Neuronal stem cell (in vitro differentiated cells): ENCODE data around the gene IRF2.

Experiments used
- DNase-seq: peaks from one replicate; pipeline ENCODE4 v3.0.0-alpha.2; 2013; ENCODE audit warnings: low spot score
- H2AFZ ChIP-seq: one replicate; pipeline ENCODE4 v1.6.1; 2013; ENCODE audit warnings: mild to moderate bottlenecking, low read length, inconsistent platforms
- H2AK5ac ChIP-seq: 2 replicates; pipeline ENCODE4 v1.6.1; 2013; ENCODE audit warnings: low read depth, mild to moderate bottlenecking, inconsistent platforms, low read length, moderate library complexity, mixed read lengths
- H2BK120ac ChIP-seq: 2 replicates; pipeline ENCODE4 v1.6.1; 2013; ENCODE audit warnings: low read depth, mild to moderate bottlenecking, inconsistent platforms, low read length, moderate library complexity, mixed read lengths
- H2BK12ac ChIP-seq: one replicate; pipeline ENCODE4 v1.6.1; 2013; ENCODE audit warnings: low read length, inconsistent platforms
- H2BK15ac ChIP-seq: 2 replicates; pipeline ENCODE4 v1.6.1; 2013; ENCODE audit warnings: mild to moderate bottlenecking, low read length, inconsistent platforms, mixed read lengths
- H2BK5ac ChIP-seq: one replicate; pipeline ENCODE4 v1.6.1; 2013; ENCODE audit warnings: inconsistent platforms, mild to moderate bottlenecking, low read length, moderate library complexity
- H3K14ac ChIP-seq: one replicate; pipeline ENCODE4 v1.6.1; 2013; ENCODE audit warnings: low read length, inconsistent platforms
- H3K18ac ChIP-seq: 2 replicates; pipeline ENCODE4 v1.6.1; 2013; ENCODE audit warnings: low read length, inconsistent platforms
- H3K23ac ChIP-seq: 2 replicates; pipeline ENCODE4 v1.6.1; 2013; ENCODE audit warnings: low read depth, mild to moderate bottlenecking, mixed read lengths, low read length, inconsistent platforms; ENCODE audit not compliant: poor library complexity
- H3K27ac ChIP-seq: replicated peaks from 3 replicates; pipeline ENCODE4 v1.5.1; 2013; ENCODE audit warnings: low read length, inconsistent platforms
- H3K27me3 ChIP-seq, 3 experiments: 2 replicates each; pipeline ENCODE4 v1.6.1; 2013; ENCODE audit warnings: low read length in 3 of 3, mild to moderate bottlenecking in 2 of 3, inconsistent platforms in 1 of 3, low read depth in 1 of 3, mixed read lengths in 1 of 3, moderate library complexity in 1 of 3; ENCODE audit not compliant: control insufficient read depth in 3 of 3, insufficient read depth in 3 of 3
- H3K36me3 ChIP-seq, 2 donors: replicated peaks in 1 of 2; 2 replicates each; pipeline ENCODE4 v1.6.1; 2013; ENCODE audit warnings: low read length in 2 of 2; ENCODE audit not compliant: control insufficient read depth in 2 of 2, insufficient read depth in 2 of 2
- H3K4ac ChIP-seq: 2 replicates; pipeline ENCODE4 v1.6.1; 2013; ENCODE audit warnings: inconsistent platforms, mild to moderate bottlenecking, low read length, moderate library complexity
- H3K4me1 ChIP-seq, 2 donors: 1 replicate in 1 of 2; 2 replicates in 1 of 2; pipeline ENCODE4 v1.6.1; 2013; ENCODE audit warnings: low read length in 2 of 2, low read depth in 1 of 2; ENCODE audit not compliant: control insufficient read depth in 2 of 2, insufficient read depth in 1 of 2
- H3K4me2 ChIP-seq: one replicate; pipeline ENCODE4 v1.6.1; 2013; ENCODE audit warnings: mild to moderate bottlenecking, low read length, inconsistent platforms; ENCODE audit not compliant: insufficient read depth, poor library complexity, severe bottlenecking
- H3K4me3 ChIP-seq, 2 donors: 2 replicates each; pipeline ENCODE4 v1.5.1; 2013; ENCODE audit warnings: low read length in 2 of 2, mild to moderate bottlenecking in 2 of 2, inconsistent platforms in 1 of 2, moderate library complexity in 1 of 2
- H3K79me1 ChIP-seq: one replicate; pipeline ENCODE4 v1.6.1; 2013; ENCODE audit warnings: low read depth, mild to moderate bottlenecking, inconsistent platforms, low read length, moderate library complexity
- H3K9ac ChIP-seq: one replicate; pipeline ENCODE4 v1.6.1; 2013; ENCODE audit warnings: mild to moderate bottlenecking, low read depth, low read length, inconsistent platforms; ENCODE audit not compliant: poor library complexity
- H3K9me3 ChIP-seq, 2 donors: replicated peaks in 1 of 2; 2 replicates each; pipeline versions ENCODE3 to v1.6.1; 2013; ENCODE audit warnings: low read length in 2 of 2, mild to moderate bottlenecking in 2 of 2, inconsistent platforms in 1 of 2, low read depth in 1 of 2, mixed read lengths in 1 of 2, moderate library complexity in 1 of 2; ENCODE audit not compliant: control insufficient read depth in 2 of 2, insufficient read depth in 1 of 2
- H4K8ac ChIP-seq: one replicate; pipeline ENCODE4 v1.6.1; 2013; ENCODE audit warnings: low read depth, mild to moderate bottlenecking, inconsistent platforms, low read length, moderate library complexity
- H4K91ac ChIP-seq: one replicate; pipeline ENCODE4 v1.6.1; 2013; ENCODE audit warnings: low read length, low read depth, mild to moderate bottlenecking, inconsistent platforms; ENCODE audit not compliant: poor library complexity
- WGBS, 2 donors: extraction: QIAGEN DNeasy Blood & Tissue Kit; methylation state at CpG; one replicate each; pipeline ENCODE4 v1.1.7; 2013; ENCODE audit warnings: missing lambda C conversion rate in 2 of 2, mixed read lengths in 1 of 2; ENCODE audit not compliant: insufficient read length in 2 of 2, insufficient replicate concordance in 1 of 2; ENCODE audit errors: extremely low coverage in 2 of 2; 5-methylcytosine and 5-hydroxymethylcytosine counted together

Gene IRF2

DNA sequence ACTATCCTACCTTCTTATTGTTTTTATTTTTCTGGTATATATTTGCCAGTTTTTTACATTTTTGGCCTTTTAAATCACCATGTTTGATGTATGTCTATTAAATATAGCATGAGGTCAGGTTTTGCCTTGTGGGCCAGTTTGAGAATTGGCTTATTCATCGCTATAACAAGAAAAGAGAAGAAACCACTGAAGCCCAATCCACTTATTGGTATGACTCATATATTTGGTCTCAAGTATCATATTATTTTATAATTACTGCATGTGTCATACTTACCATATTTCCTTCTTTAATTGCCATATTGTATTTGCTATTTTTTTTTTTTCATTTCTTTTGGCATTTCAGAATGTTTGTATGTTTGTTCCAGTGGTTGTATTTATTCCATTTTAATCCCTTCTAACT lies 99.3 kb downstream of the IRF2 start:
- H2BK15ac ChIP-seq, result no peak overlapping the region
- no peak overlapping the region for H4K91ac ChIP-seq
- H3K4ac ChIP-seq, result no peak overlapping the region
- no peak overlapping the region for H2BK12ac ChIP-seq
- no CpG with 5 or more reads among the region's 1 CpG for WGBS, 2 donors
- no peak overlapping the region for H2BK5ac ChIP-seq
- no peak overlapping the region for H3K23ac ChIP-seq
- peaks cover 0 to 7% of the 10 kb centered on the region in 2 donors for H3K9me3 ChIP-seq
- H3K36me3 ChIP-seq, result no peaks in the 10 kb centered on the region
- H4K8ac ChIP-seq, result no peak overlapping the region
- peaks cover 0 to 4% of the 10 kb centered on the region in 2 donors for H3K4me1 ChIP-seq
- no peak overlapping the region for H3K4me3 ChIP-seq
- no peak overlapping the region for H3K4me2 ChIP-seq
- H2BK120ac ChIP-seq, result no peak overlapping the region
- no peak overlapping the region for H3K18ac ChIP-seq
- H3K9ac ChIP-seq, result no peak overlapping the region
- H3K27ac ChIP-seq, result no peak overlapping the region
- no peaks in the 10 kb centered on the region for H3K27me3 ChIP-seq
- H3K14ac ChIP-seq, result no peak overlapping the region
- H2AK5ac ChIP-seq, result no peak overlapping the region
- no peak for DNase-seq
- no peak overlapping the region for H2AFZ ChIP-seq
- H3K79me1 ChIP-seq, result no peaks in the 10 kb centered on the region

DNA sequence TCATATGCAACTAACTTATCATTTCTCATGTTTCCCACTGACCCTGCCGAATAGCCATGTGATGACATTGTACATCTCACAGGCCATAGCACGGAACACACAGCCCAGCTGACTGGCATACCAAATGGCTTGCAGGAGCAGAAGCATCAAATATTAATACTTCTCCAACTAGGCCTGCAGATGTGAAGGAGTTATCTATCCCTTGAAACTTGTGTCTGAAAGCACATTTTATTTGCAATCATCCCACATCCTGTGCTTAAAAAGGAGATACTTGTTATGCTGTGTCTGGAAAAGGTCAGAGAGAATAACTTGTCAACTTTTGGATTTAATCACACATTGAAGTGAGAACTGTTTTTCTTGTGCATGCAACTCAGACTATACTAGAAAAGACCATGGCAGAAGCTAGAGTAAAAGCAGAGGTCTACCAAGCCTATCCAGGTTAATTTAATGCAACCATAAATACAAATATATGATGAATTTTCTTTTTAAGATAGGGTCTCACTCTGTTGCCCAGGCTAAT lies 100.4 kb downstream of the IRF2 start:
- H2BK120ac ChIP-seq, result no peak overlapping the region
- H2BK5ac ChIP-seq, result no peak overlapping the region
- no CpG with 5 or more reads among the region's 2 CpGs for WGBS, 2 donors
- H3K9ac ChIP-seq, result no peak overlapping the region
- H4K91ac ChIP-seq, result no peak overlapping the region
- no peak overlapping the region for H3K27ac ChIP-seq
- no peak overlapping the region for H2AK5ac ChIP-seq
- H2AFZ ChIP-seq, result no peak overlapping the region
- H3K23ac ChIP-seq, result no peak overlapping the region
- no peak for DNase-seq
- H4K8ac ChIP-seq, result no peak overlapping the region
- no peak overlapping the region for H3K4ac ChIP-seq
- no peak overlapping the region for H3K14ac ChIP-seq
- H3K27me3 ChIP-seq, result no peaks in the 10 kb centered on the region
- peaks cover 0 to 4% of the 10 kb centered on the region in 2 donors for H3K4me1 ChIP-seq
- no peak overlapping the region for H3K4me3 ChIP-seq
- H3K79me1 ChIP-seq, result no peaks in the 10 kb centered on the region
- H2BK15ac ChIP-seq, result no peak overlapping the region
- no peak overlapping the region for H3K4me2 ChIP-seq
- peaks cover 0 to 4% of the 10 kb centered on the region in 2 donors for H3K9me3 ChIP-seq
- H3K36me3 ChIP-seq, result no peaks in the 10 kb centered on the region
- no peak overlapping the region for H3K18ac ChIP-seq
- H2BK12ac ChIP-seq, result no peak overlapping the region

- Histone ChIP-seq H3K9ac (no peak overlapping the region), H3K79me1 (no peaks in the 10 kb centered on the region), H2AFZ (peak overlapping the region; percentile 71), H2BK5ac (no peak overlapping the region), H2AK5ac (no peak overlapping the region), H4K8ac (no peak overlapping the region), H3K4me2 (no peak overlapping the region), H3K4me3 (no peak overlapping the region), H3K27ac (no peak overlapping the region), H2BK12ac (no peak overlapping the region), H3K18ac (peak overlapping the region; percentile 70), H3K4ac (no peak overlapping the region), H3K27me3 (no peaks in the 10 kb centered on the region), H3K9me3 (no peaks in the 10 kb centered on the region), H3K23ac (no peak overlapping the region), H4K91ac (no peak overlapping the region), H3K14ac (no peak overlapping the region), H2BK120ac (no peak overlapping the region), H2BK15ac (no peak overlapping the region), H3K36me3 (no peaks in the 10 kb centered on the region), H3K4me1 (peaks cover 0 to 4% of the 10 kb centered on the region in 2 donors)
- no peak for DNase-seq
- WGBS, 2 donors, result no CpG with 5 or more reads among the region's 12 CpGs
Measured at GRCh38 chr4:184371390-184371787, 103.0 kb downstream of the IRF2 start.

DNA sequence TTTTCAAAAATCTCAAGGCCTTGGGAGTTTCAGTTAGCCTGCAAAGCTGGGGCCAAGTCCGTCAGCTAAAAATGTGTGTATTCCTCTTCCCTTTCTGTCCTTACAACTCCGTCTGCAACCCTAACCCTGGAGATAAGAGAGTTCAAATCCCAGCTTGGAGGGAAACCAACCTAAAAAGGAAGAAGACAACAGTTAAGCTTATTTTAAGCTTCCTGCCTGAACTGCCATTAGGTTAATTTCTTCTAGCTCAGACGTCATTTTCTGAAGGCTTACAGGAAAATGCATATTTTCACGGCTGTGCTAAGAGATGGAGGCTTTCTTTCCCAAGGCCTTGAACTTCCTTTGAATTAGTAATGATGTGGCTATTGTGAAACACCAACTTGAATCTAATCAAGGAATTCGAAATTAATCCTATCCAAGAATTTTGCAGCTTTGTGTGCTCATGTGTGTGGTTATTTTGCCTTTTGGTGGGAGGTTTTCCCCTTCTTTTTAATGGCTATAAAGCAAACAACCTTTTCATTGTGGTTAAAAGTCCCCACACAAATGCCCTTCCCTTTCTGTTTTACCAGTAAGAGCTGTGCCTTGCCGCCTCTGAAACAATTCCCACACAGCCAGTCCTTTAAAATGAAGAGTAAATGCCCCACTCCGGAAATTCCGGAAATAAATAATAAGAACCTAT lies 103.5 kb downstream of the IRF2 start:
- Histone ChIP-seq H2BK5ac (no peak overlapping the region), H2AK5ac (no peak overlapping the region), H4K8ac (no peak overlapping the region), H3K4ac (no peak overlapping the region), H2BK12ac (no peak overlapping the region), H3K27ac (no peak overlapping the region), H2BK15ac (no peak overlapping the region), H3K79me1 (no peaks in the 10 kb centered on the region), H2AFZ (peak overlapping the region; percentile 71), H3K14ac (no peak overlapping the region), H3K4me2 (no peak overlapping the region), H3K4me1 (peaks cover 0 to 4% of the 10 kb centered on the region in 2 donors), H3K23ac (no peak overlapping the region), H2BK120ac (no peak overlapping the region), H3K9me3 (no peaks in the 10 kb centered on the region), H3K18ac (no peak overlapping the region), H3K4me3 (no peak overlapping the region), H4K91ac (no peak overlapping the region), H3K27me3 (no peaks in the 10 kb centered on the region), H3K9ac (no peak overlapping the region), H3K36me3 (no peaks in the 10 kb centered on the region)
- no CpG with 5 or more reads among the region's 8 CpGs for WGBS, 2 donors
- no peak for DNase-seq
